AG09309 (cell line): ENCODE results near the gene SRM.

Experiments used
- DNase-seq: peaks from one replicate; pipeline ENCODE4 v3.0.0-alpha.2; 2010; ENCODE audit warnings: low read depth
- H3K4me3 ChIP-seq: 2 replicates; pipeline ENCODE4 v1.5.1; 2011; ENCODE audit warnings: mild to moderate bottlenecking, low read depth, low read length, moderate library complexity; ENCODE audit not compliant: control insufficient read depth
- CTCF ChIP-seq: IDR thresholded peaks from 2 replicates; pipeline ENCODE4 v1.5.1; 2011; ENCODE audit warnings: mild to moderate bottlenecking, low read depth, low read length, inconsistent platforms; ENCODE audit not compliant: insufficient read depth, control insufficient read depth; ENCODE audit errors: missing control alignments

Gene SRM

GRCh38 chr1:11031624-11032262, 28.1 kb downstream of the SRM start:
- no peak for TF ChIP-seq CTCF
- H3K4me3 ChIP-seq: no peak overlapping the region
- no peak for DNase-seq

GRCh38 chr1:11030865-11031264, 29.0 kb downstream of the SRM start:
- H3K4me3 ChIP-seq: no peak overlapping the region
- no peak for DNase-seq
- no peak for TF ChIP-seq CTCF

- no peak for TF ChIP-seq CTCF
- DNase-seq: no peak
- no peak overlapping the region for H3K4me3 ChIP-seq
These were observed 31.8 kb downstream of the SRM start for GRCh38 chr1:11028018-11028417.

- TF ChIP-seq CTCF: no peak
- DNase-seq: no peak
- H3K4me3 ChIP-seq: no peak overlapping the region
These were observed 32.5 kb downstream of the SRM start for GRCh38 chr1:11027316-11027715.

- no peak for TF ChIP-seq CTCF
- no peak overlapping the region for H3K4me3 ChIP-seq
- no peak for DNase-seq
These were observed 32.9 kb downstream of the SRM start for GRCh38 chr1:11026903-11027302.

- no peak for TF ChIP-seq CTCF
- H3K4me3 ChIP-seq: no peak overlapping the region
- no peak for DNase-seq
These were observed 33.8 kb downstream of the SRM start for GRCh38 chr1:11026052-11026451.

GRCh38 chr1:11025618-11026017, 34.2 kb downstream of the SRM start:
- no peak overlapping the region for H3K4me3 ChIP-seq
- TF ChIP-seq CTCF: no peak
- no peak for DNase-seq
